WTC11 (cell line): Measurements from ENCODE around the gene P3R3URF. TPM values are rescaled to one million over a fixed set of nuclear protein-coding genes. Genes with fewer than 3 reads are reported as not detected.

Experiments used
- ATAC-seq: fragments of 200-7000 bp; cut with Tn5 transposase; 2 replicates; pipeline ENCODE4 v1.10.0; 2021; ENCODE audit warnings: mild to moderate bottlenecking, moderate library complexity
- CTCF ChIA-PET: fragments of 300-600 bp; sonication (Branson Sonifier 250); formaldehyde crosslinking; loops from one replicate; lab custom pipeline; 2021; ENCODE audit warnings: antibody characterized with exemption; lab: Charles Lee
- POLR2A ChIA-PET: fragments of 350-600 bp; sonication (Branson Sonifier 250); formaldehyde crosslinking; loops from one replicate; lab custom pipeline; 2021; ENCODE audit warnings: antibody characterized with exemption; lab: Charles Lee
- DNase-seq: peaks from one replicate; pipeline ENCODE4 v3.0.0; 2021; ENCODE audit warnings: low spot score
- H3K27ac Mint-ChIP-seq: 2 replicates; pipeline ENCODE4 v1.8.0; 2021; ENCODE audit warnings: mixed read lengths
- H3K27me3 Mint-ChIP-seq: 2 replicates; pipeline ENCODE4 v1.8.0; 2021; ENCODE audit warnings: low read depth, mild to moderate bottlenecking, moderate library complexity, mixed read lengths
- H3K36me3 Mint-ChIP-seq: 2 replicates; pipeline ENCODE4 v1.8.0; 2021; ENCODE audit warnings: mixed read lengths
- H3K4me1 Mint-ChIP-seq: 2 replicates; pipeline ENCODE4 v1.8.0; 2022; ENCODE audit warnings: mixed read lengths
- H3K4me3 Mint-ChIP-seq: 2 replicates; pipeline ENCODE4 v1.8.0; 2021; ENCODE audit warnings: mild to moderate bottlenecking, moderate library complexity, mixed read lengths
- H3K9me3 Mint-ChIP-seq: 2 replicates; pipeline ENCODE4 v1.8.0; 2021; ENCODE audit warnings: mixed read lengths
- AFF4 ChIP-seq: sonication (generic); formaldehyde crosslinking; IDR thresholded peaks from 2 replicates; pipeline ENCODE4 v1.8.1; 2023; ENCODE audit warnings: mild to moderate bottlenecking, missing genetic modification reagents, borderline replicate concordance
- ATF1 ChIP-seq: sonication (generic); formaldehyde crosslinking; IDR thresholded peaks from 2 replicates; pipeline ENCODE4 v1.8.1; 2023; ENCODE audit warnings: mild to moderate bottlenecking, moderate library complexity, missing genetic modification reagents
- CDX4 ChIP-seq: fragments of 250-450 bp; sonication (Bioruptor Pico); IDR thresholded peaks from 2 replicates; pipeline ENCODE4 v1.9.0; 2021; ENCODE audit warnings: moderate library complexity, mild to moderate bottlenecking, inconsistent platforms, borderline replicate concordance
- E2F4 ChIP-seq: sonication (generic); formaldehyde crosslinking; IDR thresholded peaks from 2 replicates; pipeline ENCODE4 v1.8.1; 2022; ENCODE audit warnings: low read depth, mild to moderate bottlenecking, moderate library complexity, missing genetic modification reagents, borderline replicate concordance
- ERG ChIP-seq: fragments of 250-450 bp; sonication (Bioruptor Pico); IDR thresholded peaks from 2 replicates; pipeline ENCODE4 v1.8.0; 2021; ENCODE audit warnings: mild to moderate bottlenecking
- GRHL2 ChIP-seq: fragments of 250-450 bp; sonication (Bioruptor Pico); IDR thresholded peaks from 2 replicates; pipeline ENCODE4 v1.8.0; 2022; ENCODE audit warnings: mild to moderate bottlenecking, moderate library complexity; ENCODE audit not compliant: insufficient replicate concordance, severe bottlenecking
- HMGXB4 ChIP-seq: sonication (generic); formaldehyde crosslinking; IDR thresholded peaks from 2 replicates; pipeline ENCODE4 v1.8.1; 2023; ENCODE audit warnings: mild to moderate bottlenecking, moderate library complexity, missing genetic modification reagents
- IRF2 ChIP-seq: sonication (generic); formaldehyde crosslinking; IDR thresholded peaks from 2 replicates; pipeline ENCODE4 v1.8.0; 2022; ENCODE audit warnings: low read depth, missing genetic modification reagents, borderline replicate concordance
- JAZF1 ChIP-seq: fragments of 250-450 bp; sonication (Bioruptor Pico); IDR thresholded peaks from 2 replicates; pipeline ENCODE4 v1.9.0; 2021; ENCODE audit warnings: moderate library complexity, mild to moderate bottlenecking, inconsistent platforms
- NR1H2 ChIP-seq: sonication (generic); formaldehyde crosslinking; IDR thresholded peaks from 2 replicates; pipeline ENCODE4 v1.9.0; 2021; ENCODE audit warnings: mild to moderate bottlenecking, moderate library complexity, missing genetic modification reagents
- PRRX2 ChIP-seq: fragments of 250-450 bp; sonication (Bioruptor Pico); IDR thresholded peaks from 2 replicates; pipeline ENCODE4 v1.8.0; 2021; ENCODE audit warnings: mild to moderate bottlenecking
- SOX15 ChIP-seq: fragments of 250-450 bp; sonication (Bioruptor Pico); IDR thresholded peaks from 2 replicates; pipeline ENCODE4 v1.9.0; 2021; ENCODE audit warnings: mild to moderate bottlenecking
- TCF7 ChIP-seq: sonication (generic); formaldehyde crosslinking; IDR thresholded peaks from 2 replicates; pipeline ENCODE4 v1.8.0; 2022; ENCODE audit warnings: mild to moderate bottlenecking, low read depth, missing genetic modification reagents, moderate library complexity
- TP53 ChIP-seq: sonication (generic); formaldehyde crosslinking; IDR thresholded peaks from 2 replicates; pipeline ENCODE4 v1.8.1; 2023; ENCODE audit warnings: mild to moderate bottlenecking, missing genetic modification reagents
- ZBTB21 ChIP-seq: sonication (generic); formaldehyde crosslinking; IDR thresholded peaks from 2 replicates; pipeline ENCODE4 v1.8.1; 2023; ENCODE audit warnings: mild to moderate bottlenecking, missing genetic modification reagents, borderline replicate concordance
- ZNF121 ChIP-seq: sonication (generic); formaldehyde crosslinking; IDR thresholded peaks from 2 replicates; pipeline ENCODE4 v1.8.0; 2023; ENCODE audit warnings: missing genetic modification reagents
- ZNF281 ChIP-seq: sonication (generic); formaldehyde crosslinking; IDR thresholded peaks from 2 replicates; pipeline ENCODE4 v1.8.0; 2023; ENCODE audit warnings: mild to moderate bottlenecking, missing genetic modification reagents
- ZSCAN18 ChIP-seq: fragments of 250-450 bp; sonication (Bioruptor Pico); IDR thresholded peaks from 2 replicates; pipeline ENCODE4 v2.1.2; 2022; ENCODE audit warnings: mild to moderate bottlenecking, moderate library complexity
- total RNA-seq: library from RNA; stranded (reverse); gene quantifications from 3 replicates; pipeline ENCODE4 v1.2.3, GENCODE V29; 2021

P3R3URF gene
- total RNA-seq, 1 experiment from 2014 or later, result not detected

GRCh38 chr1:46153228-46153627 is 23.1 kb downstream of the P3R3URF start:
- H3K4me3 Mint-ChIP-seq, result no peak overlapping the region
- CTCF ChIA-PET, result interaction anchor here (0.9 kb wide), 1 partner anchor 71 kb away, joined by 3 read pairs; no protein-coding TSS in a partner anchor
- H3K4me1 Mint-ChIP-seq, result peaks cover 9% of the 10 kb centered on the region
- ATAC-seq, result no peak; the same call in 1 of the 2 replicates
- H3K27ac Mint-ChIP-seq, result no peak overlapping the region
- no peaks in the 10 kb centered on the region for H3K36me3 Mint-ChIP-seq
- TF ChIP-seq ATF1 (CRISPR knock-in tag) (no peak), ZNF281 (no peak), TP53 (CRISPR knock-in tag) (no peak), SOX15 (CRISPR knock-in tag) (no peak), CDX4 (CRISPR knock-in tag) (no peak), JAZF1 (CRISPR knock-in tag) (no peak), E2F4 (CRISPR knock-in tag) (no peak), PRRX2 (CRISPR knock-in tag) (no peak), HMGXB4 (CRISPR knock-in tag) (no peak), ZBTB21 (CRISPR knock-in tag) (no peak), TCF7 (CRISPR knock-in tag) (no peak), ZSCAN18 (CRISPR knock-in tag) (no peak), NR1H2 (CRISPR knock-in tag) (no peak), IRF2 (CRISPR knock-in tag) (no peak), ZNF121 (CRISPR knock-in tag) (no peak)
- TF ChIP-seq, all 79 proteins: peak for 0
- H3K9me3 Mint-ChIP-seq, result no peaks in the 10 kb centered on the region
- H3K27me3 Mint-ChIP-seq, result no peaks in the 10 kb centered on the region
- POLR2A ChIA-PET, result no interaction called here
- DNase-seq, result no peak

- ATAC-seq, result no peak
- POLR2A ChIA-PET, result no interaction called here
- CTCF ChIA-PET, result no interaction called here
- H3K36me3 Mint-ChIP-seq, result no peaks in the 10 kb centered on the region
- no peak overlapping the region for H3K4me3 Mint-ChIP-seq
- H3K27me3 Mint-ChIP-seq, result no peaks in the 10 kb centered on the region
- no peak for DNase-seq
- peaks cover 9% of the 10 kb centered on the region for H3K4me1 Mint-ChIP-seq
- H3K27ac Mint-ChIP-seq, result no peak overlapping the region
- peaks cover 3% of the 10 kb centered on the region for H3K9me3 Mint-ChIP-seq
- TF ChIP-seq AFF4 (CRISPR knock-in tag) (no peak), GRHL2 (CRISPR knock-in tag) (no peak), TP53 (CRISPR knock-in tag) (no peak), ERG (CRISPR knock-in tag) (no peak)
Observed at GRCh38 chr1:46152016-46152415, 24.3 kb downstream of the P3R3URF start.
